Neuronal stem cell (in vitro differentiated cells): ENCODE measurements around the gene COL25A1.

Experiments used
- DNase-seq: peaks from one replicate; pipeline ENCODE4 v3.0.0-alpha.2; 2013; ENCODE audit warnings: low spot score
- H2AFZ ChIP-seq: one replicate; pipeline ENCODE4 v1.6.1; 2013; ENCODE audit warnings: mild to moderate bottlenecking, low read length, inconsistent platforms
- H2AK5ac ChIP-seq: 2 replicates; pipeline ENCODE4 v1.6.1; 2013; ENCODE audit warnings: low read depth, mild to moderate bottlenecking, inconsistent platforms, low read length, moderate library complexity, mixed read lengths
- H2BK120ac ChIP-seq: 2 replicates; pipeline ENCODE4 v1.6.1; 2013; ENCODE audit warnings: low read depth, mild to moderate bottlenecking, inconsistent platforms, low read length, moderate library complexity, mixed read lengths
- H2BK12ac ChIP-seq: one replicate; pipeline ENCODE4 v1.6.1; 2013; ENCODE audit warnings: low read length, inconsistent platforms
- H2BK15ac ChIP-seq: 2 replicates; pipeline ENCODE4 v1.6.1; 2013; ENCODE audit warnings: mild to moderate bottlenecking, low read length, inconsistent platforms, mixed read lengths
- H2BK5ac ChIP-seq: one replicate; pipeline ENCODE4 v1.6.1; 2013; ENCODE audit warnings: inconsistent platforms, mild to moderate bottlenecking, low read length, moderate library complexity
- H3K14ac ChIP-seq: one replicate; pipeline ENCODE4 v1.6.1; 2013; ENCODE audit warnings: low read length, inconsistent platforms
- H3K18ac ChIP-seq: 2 replicates; pipeline ENCODE4 v1.6.1; 2013; ENCODE audit warnings: low read length, inconsistent platforms
- H3K23ac ChIP-seq: 2 replicates; pipeline ENCODE4 v1.6.1; 2013; ENCODE audit warnings: low read depth, mild to moderate bottlenecking, mixed read lengths, low read length, inconsistent platforms; ENCODE audit not compliant: poor library complexity
- H3K27ac ChIP-seq: replicated peaks from 3 replicates; pipeline ENCODE4 v1.5.1; 2013; ENCODE audit warnings: low read length, inconsistent platforms
- H3K27me3 ChIP-seq, 3 experiments: 2 replicates each; pipeline ENCODE4 v1.6.1; 2013; ENCODE audit warnings: low read length in 3 of 3, mild to moderate bottlenecking in 2 of 3, inconsistent platforms in 1 of 3, low read depth in 1 of 3, mixed read lengths in 1 of 3, moderate library complexity in 1 of 3; ENCODE audit not compliant: control insufficient read depth in 3 of 3, insufficient read depth in 3 of 3
- H3K36me3 ChIP-seq, 2 donors: replicated peaks in 1 of 2; 2 replicates each; pipeline ENCODE4 v1.6.1; 2013; ENCODE audit warnings: low read length in 2 of 2; ENCODE audit not compliant: control insufficient read depth in 2 of 2, insufficient read depth in 2 of 2
- H3K4ac ChIP-seq: 2 replicates; pipeline ENCODE4 v1.6.1; 2013; ENCODE audit warnings: inconsistent platforms, mild to moderate bottlenecking, low read length, moderate library complexity
- H3K4me1 ChIP-seq, 2 donors: 1 replicate in 1 of 2; 2 replicates in 1 of 2; pipeline ENCODE4 v1.6.1; 2013; ENCODE audit warnings: low read length in 2 of 2, low read depth in 1 of 2; ENCODE audit not compliant: control insufficient read depth in 2 of 2, insufficient read depth in 1 of 2
- H3K4me2 ChIP-seq: one replicate; pipeline ENCODE4 v1.6.1; 2013; ENCODE audit warnings: mild to moderate bottlenecking, low read length, inconsistent platforms; ENCODE audit not compliant: insufficient read depth, poor library complexity, severe bottlenecking
- H3K4me3 ChIP-seq, 2 donors: 2 replicates each; pipeline ENCODE4 v1.5.1; 2013; ENCODE audit warnings: low read length in 2 of 2, mild to moderate bottlenecking in 2 of 2, inconsistent platforms in 1 of 2, moderate library complexity in 1 of 2
- H3K79me1 ChIP-seq: one replicate; pipeline ENCODE4 v1.6.1; 2013; ENCODE audit warnings: low read depth, mild to moderate bottlenecking, inconsistent platforms, low read length, moderate library complexity
- H3K9ac ChIP-seq: one replicate; pipeline ENCODE4 v1.6.1; 2013; ENCODE audit warnings: mild to moderate bottlenecking, low read depth, low read length, inconsistent platforms; ENCODE audit not compliant: poor library complexity
- H3K9me3 ChIP-seq, 2 donors: replicated peaks in 1 of 2; 2 replicates each; pipeline versions ENCODE3 to v1.6.1; 2013; ENCODE audit warnings: low read length in 2 of 2, mild to moderate bottlenecking in 2 of 2, inconsistent platforms in 1 of 2, low read depth in 1 of 2, mixed read lengths in 1 of 2, moderate library complexity in 1 of 2; ENCODE audit not compliant: control insufficient read depth in 2 of 2, insufficient read depth in 1 of 2
- H4K8ac ChIP-seq: one replicate; pipeline ENCODE4 v1.6.1; 2013; ENCODE audit warnings: low read depth, mild to moderate bottlenecking, inconsistent platforms, low read length, moderate library complexity
- H4K91ac ChIP-seq: one replicate; pipeline ENCODE4 v1.6.1; 2013; ENCODE audit warnings: low read length, low read depth, mild to moderate bottlenecking, inconsistent platforms; ENCODE audit not compliant: poor library complexity
- WGBS, 2 donors: extraction: QIAGEN DNeasy Blood & Tissue Kit; methylation state at CpG; one replicate each; pipeline ENCODE4 v1.1.7; 2013; ENCODE audit warnings: missing lambda C conversion rate in 2 of 2, mixed read lengths in 1 of 2; ENCODE audit not compliant: insufficient read length in 2 of 2, insufficient replicate concordance in 1 of 2; ENCODE audit errors: extremely low coverage in 2 of 2; 5-methylcytosine and 5-hydroxymethylcytosine counted together

COL25A1 gene

DNA sequence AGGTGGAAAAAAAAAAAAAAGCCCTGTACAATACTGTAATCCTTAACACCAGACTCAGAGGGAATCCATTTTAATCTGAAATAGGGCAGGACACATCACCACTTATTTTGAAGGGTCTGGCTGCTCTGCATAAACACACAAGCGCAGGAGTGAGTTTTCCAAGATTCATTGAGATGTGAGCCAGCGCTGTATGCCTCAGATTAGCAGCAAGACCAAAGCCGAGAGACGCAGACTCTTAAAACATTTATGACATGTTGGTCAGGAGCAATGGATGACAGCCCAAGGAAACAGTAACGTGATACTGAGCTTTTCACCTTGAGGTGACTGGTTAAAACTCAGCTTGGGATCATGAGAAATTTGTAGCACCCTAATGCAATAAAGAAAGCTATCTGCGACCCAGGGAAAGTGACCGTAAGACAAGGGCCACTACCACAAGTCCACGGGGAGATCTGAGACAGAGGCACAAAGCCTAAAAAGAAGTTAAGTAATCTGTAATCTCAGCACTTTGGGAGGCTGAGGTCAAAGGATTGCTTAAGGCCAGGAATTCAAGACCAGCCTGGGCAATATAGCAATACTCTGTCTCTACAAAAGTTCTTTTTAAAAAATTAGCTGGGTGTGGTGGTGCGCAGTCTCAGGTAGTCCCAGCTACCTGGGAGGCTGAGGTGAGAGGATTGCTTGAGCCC lies 210.6 kb downstream of the COL25A1 start:
- Histone ChIP-seq H3K4ac (no peak overlapping the region), H2BK12ac (no peak overlapping the region), H3K23ac (no peak overlapping the region), H3K4me2 (no peak overlapping the region), H2BK15ac (no peak overlapping the region), H3K4me3 (peak overlapping the region in 1 of 2 donors; percentile 14), H3K9ac (no peak overlapping the region), H3K36me3 (no peaks in the 10 kb centered on the region), H4K8ac (no peak overlapping the region), H3K9me3 (no peaks in the 10 kb centered on the region), H4K91ac (no peak overlapping the region), H3K79me1 (no peaks in the 10 kb centered on the region), H3K18ac (no peak overlapping the region), H3K27ac (no peak overlapping the region), H2BK120ac (no peak overlapping the region), H3K4me1 (peaks cover 0 to 2% of the 10 kb centered on the region in 2 donors), H3K27me3 (peaks cover 0 to 5% (median 0%) of the 10 kb centered on the region in 3 experiments), H3K14ac (peak overlapping the region; percentile 14), H2AFZ (no peak overlapping the region), H2AK5ac (no peak overlapping the region), H2BK5ac (no peak overlapping the region)
- DNase-seq, result no peak
- WGBS, 2 donors, result no CpG with 5 or more reads among the region's 9 CpGs

DNA sequence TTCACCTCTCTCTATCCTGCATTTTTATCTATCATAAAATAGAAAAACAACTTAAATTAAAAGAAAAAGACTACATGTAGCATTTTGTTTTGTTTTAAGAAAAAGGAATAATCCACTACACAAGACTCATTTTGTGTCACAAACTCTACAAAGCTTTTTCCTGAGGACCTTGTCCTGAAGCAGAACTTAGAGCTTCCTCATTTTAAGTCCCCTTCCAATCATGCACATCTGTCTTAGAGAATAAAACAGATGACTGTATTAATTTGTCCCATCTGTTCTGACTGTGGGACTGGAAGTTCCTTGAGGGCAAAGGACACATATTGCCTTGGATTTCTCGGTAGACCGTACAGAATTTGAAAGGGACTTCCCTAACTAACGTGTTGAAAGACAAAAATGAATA lies 218.5 kb downstream of the COL25A1 start:
- no peak overlapping the region for H2BK120ac ChIP-seq
- peaks cover 0 to 6% (median 0%) of the 10 kb centered on the region in 3 experiments for H3K27me3 ChIP-seq
- no peak overlapping the region for H3K18ac ChIP-seq
- no peak overlapping the region for H4K8ac ChIP-seq
- H2AK5ac ChIP-seq, result no peak overlapping the region
- no peaks in the 10 kb centered on the region for H3K9me3 ChIP-seq
- no peak overlapping the region for H3K23ac ChIP-seq
- H2AFZ ChIP-seq, result no peak overlapping the region
- no peak overlapping the region for H3K4me2 ChIP-seq
- H2BK15ac ChIP-seq, result no peak overlapping the region
- H3K9ac ChIP-seq, result no peak overlapping the region
- H2BK5ac ChIP-seq, result no peak overlapping the region
- no peak overlapping the region for H2BK12ac ChIP-seq
- H3K4me1 ChIP-seq, result peaks cover 0 to 6% of the 10 kb centered on the region in 2 donors
- H3K14ac ChIP-seq, result no peak overlapping the region
- no peak for DNase-seq
- no peak overlapping the region for H4K91ac ChIP-seq
- no peaks in the 10 kb centered on the region for H3K79me1 ChIP-seq
- H3K4me3 ChIP-seq, result no peak overlapping the region
- H3K36me3 ChIP-seq, result no peaks in the 10 kb centered on the region
- WGBS, 2 donors, result no CpG with 5 or more reads among the region's 3 CpGs
- H3K27ac ChIP-seq, result no peak overlapping the region
- H3K4ac ChIP-seq, result no peak overlapping the region

DNA sequence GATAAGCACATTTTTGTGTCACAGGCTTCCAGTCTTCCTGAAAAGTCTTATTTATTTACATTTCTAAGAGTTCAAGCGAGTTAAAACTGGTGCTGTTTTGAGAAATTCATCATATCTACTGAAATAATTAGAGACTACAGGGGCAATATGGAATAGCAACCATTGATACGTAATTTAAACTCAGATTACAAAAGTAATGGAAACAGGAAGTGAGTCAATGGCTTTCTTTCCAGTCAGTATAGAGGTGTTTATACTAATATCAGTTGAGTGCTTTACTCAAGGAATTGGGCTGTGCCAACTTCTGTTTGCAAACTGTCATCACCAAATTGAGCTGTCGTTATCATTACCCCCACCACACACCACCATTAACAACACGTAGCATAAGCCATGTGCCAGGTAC lies 222.7 kb downstream of the COL25A1 start:
- no peak for DNase-seq
- Histone ChIP-seq H2BK15ac (no peak overlapping the region), H3K18ac (no peak overlapping the region), H2BK12ac (no peak overlapping the region), H2BK5ac (no peak overlapping the region), H3K4me2 (no peak overlapping the region), H3K27ac (no peak overlapping the region), H3K9ac (no peak overlapping the region), H3K4ac (no peak overlapping the region), H3K4me3 (no peak overlapping the region), H3K36me3 (no peaks in the 10 kb centered on the region), H2BK120ac (no peak overlapping the region), H3K4me1 (no peaks in the 10 kb centered on the region), H3K9me3 (no peaks in the 10 kb centered on the region), H3K27me3 (peaks cover 0 to 9% (median 0%) of the 10 kb centered on the region in 3 experiments), H3K79me1 (no peaks in the 10 kb centered on the region), H2AFZ (no peak overlapping the region), H3K14ac (no peak overlapping the region), H4K8ac (no peak overlapping the region), H2AK5ac (no peak overlapping the region), H4K91ac (no peak overlapping the region), H3K23ac (no peak overlapping the region)
- no CpG with 5 or more reads among the region's 4 CpGs for WGBS, 2 donors

DNA sequence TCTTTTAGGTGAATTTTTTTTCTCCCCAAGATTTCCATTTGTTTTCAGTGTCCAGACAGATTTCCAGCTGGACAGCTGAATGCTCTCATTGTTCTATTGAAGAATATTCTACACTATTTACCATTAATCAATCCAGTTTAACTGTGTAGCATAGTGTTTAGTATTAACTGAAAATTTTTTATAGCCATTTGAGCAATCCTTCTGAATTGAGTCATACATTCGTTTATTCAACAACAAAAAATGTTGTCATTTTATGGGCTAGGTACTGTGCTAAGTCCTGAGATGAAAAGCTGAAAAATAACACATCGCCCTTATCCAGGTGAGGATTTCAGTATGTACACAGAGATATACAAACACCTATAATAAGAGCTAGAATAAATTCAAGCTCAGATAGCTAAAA lies 223.3 kb downstream of the COL25A1 start:
- H3K9me3 ChIP-seq, result no peaks in the 10 kb centered on the region
- no peaks in the 10 kb centered on the region for H3K36me3 ChIP-seq
- no peak overlapping the region for H2AFZ ChIP-seq
- H3K4ac ChIP-seq, result no peak overlapping the region
- no peak overlapping the region for H4K91ac ChIP-seq
- no peak for DNase-seq
- no peak overlapping the region for H3K14ac ChIP-seq
- no peak overlapping the region for H3K4me3 ChIP-seq
- no peaks in the 10 kb centered on the region for H3K79me1 ChIP-seq
- no peak overlapping the region for H2BK15ac ChIP-seq
- no peaks in the 10 kb centered on the region for H3K4me1 ChIP-seq
- H3K27me3 ChIP-seq, result peaks cover 0 to 9% (median 0%) of the 10 kb centered on the region in 3 experiments
- H2BK5ac ChIP-seq, result no peak overlapping the region
- WGBS, 2 donors, result no CpG with 5 or more reads among the region's 2 CpGs
- H3K9ac ChIP-seq, result no peak overlapping the region
- H4K8ac ChIP-seq, result no peak overlapping the region
- H3K18ac ChIP-seq, result no peak overlapping the region
- H2AK5ac ChIP-seq, result no peak overlapping the region
- no peak overlapping the region for H3K27ac ChIP-seq
- no peak overlapping the region for H3K23ac ChIP-seq
- H2BK120ac ChIP-seq, result no peak overlapping the region
- no peak overlapping the region for H3K4me2 ChIP-seq
- no peak overlapping the region for H2BK12ac ChIP-seq
